ENCODE results near the gene ENPP1. TPM values are rescaled to one million over a fixed set of nuclear protein-coding genes. Genes with fewer than 3 reads are reported as not detected.

The ENPP1 gene
- total and polyA plus RNA-seq, 2 donors (not counting 1 experiment from before 2014, with no cell fraction given): 48.6 to 85.4 TPM

- peaks cover 2% of the 10 kb centered on the region for H3K36me3 ChIP-seq (ENCODE audit: control insufficient read depth, insufficient read depth, low read length)
- H3K4me1 ChIP-seq (ENCODE audit: control insufficient read depth, extremely low read depth, insufficient read depth, low read length): no peaks in the 10 kb centered on the region
- H3K9me3 ChIP-seq (ENCODE audit: control insufficient read depth, insufficient read depth, low read depth, low read length): no peaks in the 10 kb centered on the region
- no peaks in the 10 kb centered on the region for H3K27me3 ChIP-seq (ENCODE audit: control insufficient read depth, insufficient read depth, low read length)
- peak in 1 of 2 donors; percentile 31 for DNase-seq (ENCODE audit: low read depth in 2 of 2)
- H3K4me2 ChIP-seq (ENCODE audit: extremely low read depth, insufficient read depth, low read length): no peak overlapping the region
- H3K79me2 ChIP-seq (ENCODE audit: control insufficient read depth, insufficient read depth, low read length): no peaks in the 10 kb centered on the region
- no peak overlapping the region for H2AFZ ChIP-seq (ENCODE audit: low read length)
- H3K4me3 ChIP-seq (replicated peaks in 1 of 4; ENCODE audit: control extremely low read depth in 1 of 4, insufficient read depth in 1 of 4, low read depth in 3 of 4, low read length in 4 of 4): no peak overlapping the region
- no peaks in the 10 kb centered on the region for H4K20me1 ChIP-seq (ENCODE audit: control insufficient read depth, extremely low read depth, insufficient read depth, low read length)
- no peak overlapping the region for H3K9ac ChIP-seq (ENCODE audit: insufficient read depth, low read length)
- no peak overlapping the region for H3K27ac ChIP-seq (ENCODE audit: insufficient read depth, low read length)
- TF ChIP-seq, protein P1, sequence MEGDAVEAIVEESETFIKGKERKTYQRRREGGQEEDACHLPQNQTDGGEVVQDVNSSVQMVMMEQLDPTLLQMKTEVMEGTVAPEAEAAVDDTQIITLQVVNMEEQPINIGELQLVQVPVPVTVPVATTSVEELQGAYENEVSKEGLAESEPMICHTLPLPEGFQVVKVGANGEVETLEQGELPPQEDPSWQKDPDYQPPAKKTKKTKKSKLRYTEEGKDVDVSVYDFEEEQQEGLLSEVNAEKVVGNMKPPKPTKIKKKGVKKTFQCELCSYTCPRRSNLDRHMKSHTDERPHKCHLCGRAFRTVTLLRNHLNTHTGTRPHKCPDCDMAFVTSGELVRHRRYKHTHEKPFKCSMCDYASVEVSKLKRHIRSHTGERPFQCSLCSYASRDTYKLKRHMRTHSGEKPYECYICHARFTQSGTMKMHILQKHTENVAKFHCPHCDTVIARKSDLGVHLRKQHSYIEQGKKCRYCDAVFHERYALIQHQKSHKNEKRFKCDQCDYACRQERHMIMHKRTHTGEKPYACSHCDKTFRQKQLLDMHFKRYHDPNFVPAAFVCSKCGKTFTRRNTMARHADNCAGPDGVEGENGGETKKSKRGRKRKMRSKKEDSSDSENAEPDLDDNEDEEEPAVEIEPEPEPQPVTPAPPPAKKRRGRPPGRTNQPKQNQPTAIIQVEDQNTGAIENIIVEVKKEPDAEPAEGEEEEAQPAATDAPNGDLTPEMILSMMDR (conservative IDR thresholded peaks at IDR 0.05 in 1 of 2, IDR thresholded peaks at IDR 0.05 in 1 of 2; ENCODE audit: low read depth in 1 of 2, low read length in 2 of 2): no peak
- no peak for TF ChIP-seq EZH2 (IDR thresholded peaks at IDR 0.05; ENCODE audit: low read length, missing control alignments)
Measured at GRCh38 chr6:131877999-131878789, 70.4 kb downstream of the ENPP1 start.

DNA sequence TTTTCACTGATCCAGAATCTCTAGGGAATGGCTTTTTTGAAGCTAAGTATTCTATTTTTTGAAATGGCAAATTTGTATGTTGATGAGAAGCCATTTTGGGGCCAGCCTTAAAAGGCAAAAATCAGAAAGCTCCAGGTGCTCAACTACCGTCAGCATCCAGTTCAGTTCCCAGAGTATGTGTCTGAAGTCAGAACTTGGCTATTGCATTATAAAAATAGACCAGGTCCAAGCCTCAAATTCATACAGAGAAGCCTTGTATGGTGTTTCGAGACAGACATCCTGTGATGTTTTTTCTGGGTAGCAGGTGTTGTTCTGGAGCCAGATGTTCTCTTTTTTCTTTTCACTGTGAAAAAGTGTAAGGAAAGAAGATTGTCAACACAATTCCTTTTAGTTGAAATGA lies 75.2 kb downstream of the ENPP1 start:
- no peaks in the 10 kb centered on the region for H3K4me1 ChIP-seq (ENCODE audit: control insufficient read depth, extremely low read depth, insufficient read depth, low read length)
- H3K9ac ChIP-seq (ENCODE audit: insufficient read depth, low read length): no peak overlapping the region
- H3K4me3 ChIP-seq (replicated peaks in 1 of 4; ENCODE audit: control extremely low read depth in 1 of 4, insufficient read depth in 1 of 4, low read depth in 3 of 4, low read length in 4 of 4): no peak overlapping the region
- DNase-seq (ENCODE audit: low read depth in 2 of 2): no peak
- no peak overlapping the region for H2AFZ ChIP-seq (ENCODE audit: low read length)
- H3K9me3 ChIP-seq (ENCODE audit: control insufficient read depth, insufficient read depth, low read depth, low read length): no peaks in the 10 kb centered on the region
- H3K4me2 ChIP-seq (ENCODE audit: extremely low read depth, insufficient read depth, low read length): no peak overlapping the region
- no peaks in the 10 kb centered on the region for H3K79me2 ChIP-seq (ENCODE audit: control insufficient read depth, insufficient read depth, low read length)
- no peak overlapping the region for H3K27ac ChIP-seq (ENCODE audit: insufficient read depth, low read length)
- no peak for TF ChIP-seq EZH2 (IDR thresholded peaks at IDR 0.05; ENCODE audit: low read length, missing control alignments)
- TF ChIP-seq, protein P1 (conservative IDR thresholded peaks at IDR 0.05 in 1 of 2, IDR thresholded peaks at IDR 0.05 in 1 of 2; ENCODE audit: low read depth in 1 of 2, low read length in 2 of 2): no peak
- no peaks in the 10 kb centered on the region for H4K20me1 ChIP-seq (ENCODE audit: control insufficient read depth, extremely low read depth, insufficient read depth, low read length)
- peaks cover 2% of the 10 kb centered on the region for H3K36me3 ChIP-seq (ENCODE audit: control insufficient read depth, insufficient read depth, low read length)
- no peaks in the 10 kb centered on the region for H3K27me3 ChIP-seq (ENCODE audit: control insufficient read depth, insufficient read depth, low read length)

DNA sequence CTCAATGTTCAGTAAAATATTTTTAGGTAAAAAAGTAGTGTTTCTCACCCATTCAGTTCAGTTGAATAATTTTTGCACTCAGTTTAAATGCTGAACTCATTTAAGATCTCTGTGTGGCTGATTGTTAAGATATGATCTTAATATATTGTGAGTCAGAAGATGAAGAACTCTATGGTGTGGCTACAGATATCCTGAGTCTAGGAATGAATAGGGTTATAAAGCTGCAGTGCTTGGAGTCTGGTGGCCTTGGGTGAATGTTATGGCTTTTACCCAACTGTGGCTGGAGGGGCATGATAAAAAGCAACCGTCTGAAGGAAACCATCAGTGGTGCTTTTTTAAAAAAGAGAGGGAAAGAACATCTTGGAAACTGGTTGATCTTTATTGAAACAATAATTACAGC lies 77.4 kb downstream of the ENPP1 start:
- TF ChIP-seq, protein P1 (conservative IDR thresholded peaks at IDR 0.05 in 1 of 2, IDR thresholded peaks at IDR 0.05 in 1 of 2; ENCODE audit: low read depth in 1 of 2, low read length in 2 of 2): no peak
- TF ChIP-seq EZH2 (IDR thresholded peaks at IDR 0.05; ENCODE audit: low read length, missing control alignments): no peak
- H3K9ac ChIP-seq (ENCODE audit: insufficient read depth, low read length): no peak overlapping the region
- H3K27me3 ChIP-seq (ENCODE audit: control insufficient read depth, insufficient read depth, low read length): no peaks in the 10 kb centered on the region
- H3K36me3 ChIP-seq (ENCODE audit: control insufficient read depth, insufficient read depth, low read length): peaks cover 3% of the 10 kb centered on the region
- no peaks in the 10 kb centered on the region for H3K79me2 ChIP-seq (ENCODE audit: control insufficient read depth, insufficient read depth, low read length)
- no peak overlapping the region for H2AFZ ChIP-seq (ENCODE audit: low read length)
- H3K9me3 ChIP-seq (ENCODE audit: control insufficient read depth, insufficient read depth, low read depth, low read length): no peaks in the 10 kb centered on the region
- H3K4me3 ChIP-seq (replicated peaks in 1 of 4; ENCODE audit: control extremely low read depth in 1 of 4, insufficient read depth in 1 of 4, low read depth in 3 of 4, low read length in 4 of 4): no peak overlapping the region
- peak in 1 of 2 donors; percentile 17 for DNase-seq (ENCODE audit: low read depth in 2 of 2)
- H3K27ac ChIP-seq (ENCODE audit: insufficient read depth, low read length): no peak overlapping the region
- no peaks in the 10 kb centered on the region for H3K4me1 ChIP-seq (ENCODE audit: control insufficient read depth, extremely low read depth, insufficient read depth, low read length)
- no peak overlapping the region for H3K4me2 ChIP-seq (ENCODE audit: extremely low read depth, insufficient read depth, low read length)
- H4K20me1 ChIP-seq (ENCODE audit: control insufficient read depth, extremely low read depth, insufficient read depth, low read length): no peaks in the 10 kb centered on the region
